ENCODE results near the gene ZNF789. TPM values are rescaled to one million over a fixed set of nuclear protein-coding genes. Genes with fewer than 3 reads are reported as not detected.

The ZNF789 gene
- total RNA-seq, 1 experiment from 2014 or later, result 20.1 TPM

- DNase-seq, result no peak
- H3K36me3 ChIP-seq, result no peaks in the 10 kb centered on the region
- no peaks in the 10 kb centered on the region for H3K9me3 ChIP-seq (replicated peaks)
- no peaks in the 10 kb centered on the region for H3K27me3 ChIP-seq
- H3K27ac ChIP-seq, result peak overlapping the region; percentile 82
- peak overlapping the region; percentile 85 for H3K4me3 ChIP-seq
- peaks cover 6% of the 10 kb centered on the region; the same call in 1 of the 2 replicates for H3K4me1 ChIP-seq
Measured at GRCh38 chr7:99505324-99505662, 32.6 kb downstream of the ZNF789 start.

- H3K36me3 ChIP-seq, result peaks cover 43% of the 10 kb centered on the region
- no peak overlapping the region for H3K27ac ChIP-seq
- DNase-seq, result no peak
Measured at GRCh38 chr7:99514050-99514449, 41.4 kb downstream of the ZNF789 start.

DNA sequence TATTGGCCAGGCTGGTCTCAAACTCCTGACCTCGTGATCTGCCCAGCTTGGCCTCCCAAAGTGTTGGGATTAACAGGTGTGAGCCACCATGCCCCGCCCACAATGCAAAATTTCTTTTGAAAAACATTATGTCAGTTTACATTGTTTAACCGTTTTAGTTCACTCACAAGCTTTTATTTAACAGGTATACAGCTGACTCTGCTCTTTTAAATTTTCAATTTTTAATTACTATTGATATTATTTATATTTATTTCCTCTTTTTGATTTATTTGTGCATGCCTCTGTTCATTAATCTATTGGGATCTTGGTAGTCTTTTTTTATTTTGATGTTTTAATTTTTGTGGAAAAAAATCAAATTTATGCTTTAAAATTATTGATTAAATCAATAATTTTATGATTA is 48.7 kb downstream of the ZNF789 start:
- Histone ChIP-seq H3K4me3 (no peak overlapping the region), H3K9me3 (replicated peaks) (no peaks in the 10 kb centered on the region), H3K36me3 (peaks cover 41% of the 10 kb centered on the region), H3K27me3 (no peaks in the 10 kb centered on the region), H3K27ac (no peak overlapping the region), H3K4me1 (no peaks in the 10 kb centered on the region)
- no peak for DNase-seq

More at GRCh38 chr7:99514050-99514449, 41.4 kb downstream of the ZNF789 start:
- no peak overlapping the region for H3K4me3 ChIP-seq
- H3K9me3 ChIP-seq (replicated peaks), result no peaks in the 10 kb centered on the region
- no peaks in the 10 kb centered on the region for H3K27me3 ChIP-seq
- H3K4me1 ChIP-seq, result no peaks in the 10 kb centered on the region

GRCh38 chr7:99525713-99526440 is 53.2 kb downstream of the ZNF789 start:
- H3K4me1 ChIP-seq, result no peaks in the 10 kb centered on the region
- H3K27me3 ChIP-seq, result no peaks in the 10 kb centered on the region
- peak in 1 of 2 experiments; percentile 18 for DNase-seq
- peaks cover 64% of the 10 kb centered on the region for H3K36me3 ChIP-seq
- no peak overlapping the region for H3K4me3 ChIP-seq
- H3K9me3 ChIP-seq (replicated peaks), result peaks cover 11% of the 10 kb centered on the region; the same call in 1 of the 2 replicates
- H3K27ac ChIP-seq, result no peak overlapping the region

DNA sequence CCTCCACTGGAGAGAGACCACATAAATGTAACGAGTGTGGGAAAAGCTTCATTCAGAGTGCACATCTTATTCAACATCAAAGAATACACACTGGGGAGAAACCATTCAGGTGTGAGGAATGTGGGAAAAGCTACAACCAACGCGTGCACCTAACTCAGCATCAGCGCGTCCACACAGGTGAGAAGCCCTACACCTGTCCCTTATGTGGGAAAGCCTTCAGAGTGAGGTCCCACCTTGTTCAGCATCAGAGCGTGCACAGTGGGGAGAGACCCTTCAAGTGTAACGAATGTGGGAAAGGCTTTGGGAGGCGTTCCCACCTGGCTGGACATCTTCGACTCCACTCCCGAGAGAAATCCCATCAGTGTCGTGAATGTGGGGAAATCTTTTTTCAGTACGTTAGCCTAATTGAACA is 58.7 kb downstream of the ZNF789 start:
- Histone ChIP-seq H3K36me3 (peaks cover 72% of the 10 kb centered on the region), H3K4me1 (no peaks in the 10 kb centered on the region), H3K9me3 (replicated peaks) (peaks cover 28% of the 10 kb centered on the region), H3K4me3 (no peak overlapping the region), H3K27me3 (no peaks in the 10 kb centered on the region), H3K27ac (no peak overlapping the region)
- no peak for DNase-seq

DNA sequence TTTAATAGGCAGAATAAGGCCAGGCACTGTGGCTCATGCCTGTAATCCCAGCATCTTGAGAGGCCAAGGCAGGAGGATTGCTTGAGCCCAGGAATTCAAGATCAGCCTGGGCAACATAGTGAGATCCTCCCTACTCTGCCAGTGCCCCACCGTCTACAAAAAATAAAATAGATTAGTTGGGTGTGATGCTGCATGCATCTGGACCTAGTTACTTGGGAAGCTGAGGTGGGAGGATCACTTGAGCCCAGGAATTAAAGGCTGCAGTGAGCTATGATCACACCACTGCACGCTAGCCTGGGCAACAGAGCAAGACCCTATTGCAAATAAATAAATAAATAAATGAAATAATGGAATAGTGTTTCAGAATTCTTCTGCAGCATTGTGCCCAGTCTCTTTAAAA is 63.0 kb downstream of the ZNF789 start:
- Histone ChIP-seq H3K4me3 (no peak overlapping the region), H3K36me3 (peaks cover 33% of the 10 kb centered on the region), H3K4me1 (no peaks in the 10 kb centered on the region), H3K9me3 (replicated peaks) (peaks cover 21% of the 10 kb centered on the region), H3K27me3 (no peaks in the 10 kb centered on the region), H3K27ac (no peak overlapping the region)
- DNase-seq, result no peak

Other genes with a start within 250 kb of the ZNF789 start
- 0.12 TPM in 1 of 2 replicates, not detected in the other for gene MYH16, start 200.1 kb upstream of the ZNF789 start, total RNA-seq (2014; rRNA removed; shearing (Covaris generic))
- gene ARPC1A, start 147.0 kb upstream of the ZNF789 start, total RNA-seq (2014; rRNA removed; shearing (Covaris generic)), result 130 and 132 TPM in 2 replicates
- 40.9 and 42.2 TPM in 2 replicates for gene ARPC1B, start 98.2 kb upstream of the ZNF789 start, total RNA-seq (2014; rRNA removed; shearing (Covaris generic))
- gene PDAP1, start 64.3 kb upstream of the ZNF789 start, total RNA-seq (2014; rRNA removed; shearing (Covaris generic)), result 72.8 and 76.8 TPM in 2 replicates
- 132 and 136 TPM in 2 replicates for gene BUD31, start 63.9 kb upstream of the ZNF789 start, total RNA-seq (2014; rRNA removed; shearing (Covaris generic))
- gene PTCD1, start 34.1 kb upstream of the ZNF789 start, total RNA-seq (2014; rRNA removed; shearing (Covaris generic)), result 7.5 and 8.2 TPM in 2 replicates
- gene CPSF4, start 33.9 kb upstream of the ZNF789 start, total RNA-seq (2014; rRNA removed; shearing (Covaris generic)), result 58.9 and 76.8 TPM in 2 replicates
- gene ATP5MF, start 6.7 kb upstream of the ZNF789 start, total RNA-seq (2014; rRNA removed; shearing (Covaris generic)), result 912 and 1,207 TPM in 2 replicates
- gene ZNF394, start 27.4 kb downstream of the ZNF789 start, total RNA-seq (2014; rRNA removed; shearing (Covaris generic)), result 25.4 and 29.7 TPM in 2 replicates
- gene ZKSCAN5, start 31.8 kb downstream of the ZNF789 start, total RNA-seq (2014; rRNA removed; shearing (Covaris generic)), result 18.9 and 19.5 TPM in 2 replicates
- gene FAM200A, start 79.2 kb downstream of the ZNF789 start, total RNA-seq (2014; rRNA removed; shearing (Covaris generic)), result 13.9 and 15.0 TPM in 2 replicates
- gene ZNF655, start 85.8 kb downstream of the ZNF789 start, total RNA-seq (2014; rRNA removed; shearing (Covaris generic)), result 64.3 and 79.9 TPM in 2 replicates
- gene TMEM225B, start 125.4 kb downstream of the ZNF789 start, total RNA-seq (2014; rRNA removed; shearing (Covaris generic)), result 0.32 and 0.61 TPM in 2 replicates
- 21.2 and 22.0 TPM in 2 replicates for gene ZSCAN25, start 144.1 kb downstream of the ZNF789 start, total RNA-seq (2014; rRNA removed; shearing (Covaris generic))
- 0.36 TPM in 1 of 2 replicates, not detected in the other for gene CYP3A5, start 207.1 kb downstream of the ZNF789 start, total RNA-seq (2014; rRNA removed; shearing (Covaris generic))

All from SJCRH30 (cell line).